ENCODE data around the gene TAPBPL.
"Not testable (repeated sequence)": the region's sequence is repeated elsewhere in the genome, so short reads cannot be mapped to it uniquely, and the experiment has no call there.

Gene TAPBPL

DNA sequence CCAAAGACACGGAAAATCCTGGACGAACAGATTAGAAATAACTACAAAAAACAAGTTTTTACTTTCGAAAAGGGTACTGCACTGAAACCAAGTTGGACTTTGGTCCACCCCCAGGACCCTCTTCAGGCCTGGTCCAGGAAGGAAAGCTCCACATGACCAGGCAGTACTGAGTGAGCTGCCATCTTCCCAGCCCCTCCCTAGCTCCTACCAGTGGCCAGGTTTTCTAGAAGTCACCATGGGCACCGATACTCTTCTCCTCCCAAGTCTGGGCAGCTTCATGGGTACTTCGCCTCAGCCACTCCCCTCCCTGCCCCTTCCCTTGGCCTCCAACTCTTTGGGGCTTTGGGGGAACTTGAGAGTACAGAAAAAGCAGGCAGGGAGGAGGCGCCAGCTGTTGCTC lies 12.0 kb downstream of the TAPBPL start:
- DNase-seq (ENCODE audit: low read depth) = no peak

DNA sequence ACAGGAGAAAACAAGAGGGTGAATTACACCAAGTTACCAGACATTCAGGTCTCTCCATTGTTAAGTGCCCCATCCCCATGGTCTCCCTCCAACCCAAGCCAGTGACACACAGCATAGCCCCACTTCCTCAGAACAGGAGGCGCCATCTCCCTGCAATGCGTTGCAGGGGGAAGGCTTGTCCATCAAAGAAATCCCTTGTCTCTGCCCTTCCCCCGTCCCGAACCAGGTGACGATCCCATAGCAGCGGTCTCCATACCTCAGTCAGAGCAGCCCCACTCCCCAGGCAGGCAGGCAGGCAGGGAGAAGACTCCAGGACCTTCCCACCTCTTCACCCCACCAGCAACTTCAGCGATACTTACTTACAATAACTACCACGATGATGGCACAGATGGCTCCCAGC lies 12.7 kb downstream of the TAPBPL start:
- no peak for DNase-seq (ENCODE audit: low read depth)

DNA sequence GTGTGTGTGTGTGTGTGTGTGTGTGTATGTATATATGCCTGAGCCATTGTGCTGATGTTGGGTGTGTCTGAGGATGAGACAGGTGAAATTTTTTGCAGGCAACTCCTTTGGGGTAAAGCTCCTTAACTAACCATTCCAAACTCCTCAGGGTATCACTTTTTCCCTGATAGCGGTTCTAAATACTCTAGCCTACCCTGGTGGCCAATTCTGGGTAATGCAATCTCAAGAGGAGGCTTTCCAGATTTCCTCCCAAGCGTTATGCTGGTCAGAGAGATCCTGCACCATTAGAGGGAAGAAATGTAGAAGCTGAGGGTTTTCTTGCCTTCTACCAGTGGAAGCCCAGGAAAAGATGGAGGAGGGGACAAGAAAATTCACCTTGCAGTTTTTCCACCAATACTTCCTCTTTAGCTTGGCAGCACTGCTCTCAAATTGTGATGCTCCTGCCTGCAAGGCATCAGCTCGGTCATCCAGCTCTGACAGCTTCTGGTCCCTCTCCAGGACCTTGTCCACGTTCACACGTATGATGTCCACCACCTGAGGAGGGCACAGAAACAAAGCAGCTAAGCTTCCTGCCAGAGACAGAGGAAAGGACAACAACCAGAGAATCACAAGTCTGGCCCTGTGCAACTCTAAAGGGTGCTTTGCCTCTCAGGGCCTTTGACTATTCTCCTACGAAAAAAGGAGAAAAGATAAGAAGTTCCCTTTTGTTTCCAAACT lies 13.8 kb downstream of the TAPBPL start:
- no peak for DNase-seq (ENCODE audit: low read depth)

DNA sequence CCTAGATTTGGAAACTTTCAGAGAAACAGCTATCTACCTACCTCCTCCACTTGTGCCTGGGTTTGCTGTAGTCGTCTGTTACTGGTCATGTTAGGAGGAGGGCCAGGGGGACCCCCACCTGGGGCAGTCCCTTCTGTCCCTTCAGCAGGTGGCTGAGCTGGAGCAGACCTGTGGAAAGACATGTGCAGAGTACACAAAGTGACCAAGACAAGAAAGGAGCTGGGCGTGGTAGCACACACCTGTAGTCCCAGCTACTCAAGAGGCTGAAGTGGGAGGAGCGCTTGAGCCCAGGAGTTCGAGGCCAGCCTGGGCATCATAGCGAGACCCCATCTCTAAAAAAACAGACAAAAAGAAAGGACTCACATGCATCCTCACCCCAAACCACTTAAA lies 14.3 kb downstream of the TAPBPL start:
- DNase-seq (ENCODE audit: low read depth) = no peak

DNA sequence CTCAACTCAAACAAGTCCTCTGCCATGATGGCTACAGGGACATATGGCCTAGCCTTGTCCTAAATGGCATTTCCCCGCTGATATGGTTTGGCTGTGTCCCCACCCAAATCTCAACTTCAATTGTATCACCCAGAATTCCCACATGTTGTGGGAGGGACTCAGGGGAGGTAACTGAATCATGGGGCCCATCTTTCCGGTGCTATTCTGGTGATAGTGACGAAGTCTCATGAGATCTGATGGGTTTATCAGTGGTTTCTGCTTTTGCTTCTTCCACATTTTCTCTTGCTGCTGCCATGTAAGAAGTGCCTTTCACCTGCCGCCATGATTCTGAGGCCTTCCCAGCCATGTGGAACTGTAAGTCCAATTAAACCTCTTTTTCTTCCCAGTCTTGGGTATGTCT lies 14.9 kb downstream of the TAPBPL start:
- DNase-seq (ENCODE audit: low read depth) = not testable (repeated sequence)

DNA sequence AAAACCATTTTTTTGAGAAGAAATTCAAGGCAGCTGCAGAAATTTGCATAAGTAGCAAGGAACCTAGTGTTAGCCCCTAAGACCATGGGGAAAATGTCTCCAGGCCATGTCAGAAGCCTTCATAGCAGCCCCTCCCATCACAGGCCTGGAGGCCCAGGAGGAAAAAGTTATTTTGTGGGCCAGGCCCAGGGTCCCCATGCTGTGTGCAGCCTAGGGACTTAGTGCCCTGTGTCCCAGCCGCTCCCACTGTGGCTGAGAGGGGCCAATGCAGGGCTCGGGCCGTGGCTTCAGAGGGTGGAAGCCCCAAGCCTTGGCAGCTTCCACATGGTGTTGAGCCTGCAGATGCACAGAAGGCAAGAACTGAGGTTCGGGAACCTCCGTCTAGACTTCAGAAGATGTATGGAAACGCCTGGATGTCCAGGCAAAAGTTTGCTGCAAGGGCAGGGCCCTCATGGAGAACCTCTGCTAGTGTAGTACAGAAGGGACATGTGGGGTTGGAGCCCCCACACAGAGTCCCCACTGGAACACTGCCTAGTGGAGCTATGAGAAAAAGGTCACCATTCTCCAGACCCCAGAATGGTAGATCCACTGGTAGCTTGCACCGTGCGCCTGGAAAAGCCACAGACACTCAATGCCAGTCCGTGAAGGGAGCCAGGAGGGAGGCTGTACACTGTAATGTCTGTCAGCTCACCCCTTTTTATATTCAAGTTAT lies 15.9 kb downstream of the TAPBPL start:
- DNase-seq (ENCODE audit: low read depth) = not testable (repeated sequence)

DNA sequence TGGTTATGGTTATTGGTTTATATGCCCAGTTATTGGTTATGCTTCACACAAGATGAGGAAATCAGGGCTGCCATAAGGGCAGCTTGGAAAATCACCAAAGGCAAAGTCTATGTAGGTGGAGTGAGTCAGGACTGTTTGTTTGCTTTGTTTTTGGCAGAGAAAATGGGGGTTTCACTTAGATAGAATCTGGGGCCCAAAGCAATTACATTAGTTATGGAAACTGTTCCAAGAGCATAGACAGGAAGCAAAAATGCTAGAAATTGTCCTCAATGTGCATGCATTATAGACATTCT lies 16.4 kb downstream of the TAPBPL start:
- DNase-seq (ENCODE audit: low read depth) = no peak

DNA sequence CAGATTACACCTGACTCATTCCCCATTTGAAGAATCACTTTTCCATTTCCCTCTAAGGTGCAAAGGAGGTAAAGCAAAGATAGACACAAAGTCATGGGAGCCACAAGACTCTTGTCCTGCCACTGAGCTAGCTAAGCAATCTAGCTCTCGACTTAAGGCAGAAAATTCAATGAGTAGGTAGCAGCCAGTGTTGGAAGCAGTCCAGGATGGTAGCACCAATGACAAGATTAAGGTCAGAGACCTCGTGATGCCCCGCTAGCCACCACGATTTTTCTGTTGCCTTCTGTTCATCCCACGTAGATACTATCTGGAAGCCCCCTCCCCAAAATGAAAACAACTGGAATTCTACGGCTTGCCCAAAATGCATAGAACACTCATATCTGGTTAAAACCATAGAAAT lies 17.2 kb downstream of the TAPBPL start:
- DNase-seq (ENCODE audit: low read depth) = no peak

DNA sequence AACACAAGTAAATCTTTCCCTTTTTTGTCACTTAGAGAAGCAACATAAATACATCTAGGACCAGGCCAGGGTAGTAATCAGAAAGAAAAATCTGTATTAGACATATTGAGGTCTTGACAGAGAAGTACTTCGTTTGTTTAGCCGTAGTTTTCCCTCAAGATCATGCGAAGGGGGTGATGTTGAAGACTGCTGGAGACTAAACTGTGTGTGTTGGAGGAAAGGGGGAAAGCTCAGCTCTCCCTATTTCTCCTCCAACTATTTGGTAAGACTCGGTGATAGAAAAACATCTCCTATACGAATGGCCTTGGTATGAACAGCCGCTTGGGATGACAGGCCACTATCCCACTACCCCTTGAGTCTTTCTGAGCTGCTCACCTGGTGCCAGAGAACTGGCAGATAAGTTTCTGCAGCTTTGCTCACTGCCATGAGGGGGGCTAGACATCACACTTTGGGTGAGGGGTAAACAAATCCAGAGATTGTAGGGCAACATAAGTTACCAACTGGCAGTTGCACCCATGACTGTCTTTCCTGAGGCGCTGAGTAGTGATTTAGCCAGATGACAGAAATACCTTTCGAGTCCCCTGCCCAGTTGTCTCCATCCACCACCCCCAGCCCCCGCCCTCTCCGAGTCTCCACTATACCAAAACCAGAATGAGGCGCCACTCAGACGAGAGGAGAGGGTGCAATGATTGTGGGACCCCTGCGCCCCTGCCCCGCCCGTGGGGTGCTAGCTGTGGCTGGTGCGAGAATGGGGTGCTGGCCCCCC lies 17.9 kb downstream of the TAPBPL start:
- no peak for DNase-seq (ENCODE audit: low read depth)

DNA sequence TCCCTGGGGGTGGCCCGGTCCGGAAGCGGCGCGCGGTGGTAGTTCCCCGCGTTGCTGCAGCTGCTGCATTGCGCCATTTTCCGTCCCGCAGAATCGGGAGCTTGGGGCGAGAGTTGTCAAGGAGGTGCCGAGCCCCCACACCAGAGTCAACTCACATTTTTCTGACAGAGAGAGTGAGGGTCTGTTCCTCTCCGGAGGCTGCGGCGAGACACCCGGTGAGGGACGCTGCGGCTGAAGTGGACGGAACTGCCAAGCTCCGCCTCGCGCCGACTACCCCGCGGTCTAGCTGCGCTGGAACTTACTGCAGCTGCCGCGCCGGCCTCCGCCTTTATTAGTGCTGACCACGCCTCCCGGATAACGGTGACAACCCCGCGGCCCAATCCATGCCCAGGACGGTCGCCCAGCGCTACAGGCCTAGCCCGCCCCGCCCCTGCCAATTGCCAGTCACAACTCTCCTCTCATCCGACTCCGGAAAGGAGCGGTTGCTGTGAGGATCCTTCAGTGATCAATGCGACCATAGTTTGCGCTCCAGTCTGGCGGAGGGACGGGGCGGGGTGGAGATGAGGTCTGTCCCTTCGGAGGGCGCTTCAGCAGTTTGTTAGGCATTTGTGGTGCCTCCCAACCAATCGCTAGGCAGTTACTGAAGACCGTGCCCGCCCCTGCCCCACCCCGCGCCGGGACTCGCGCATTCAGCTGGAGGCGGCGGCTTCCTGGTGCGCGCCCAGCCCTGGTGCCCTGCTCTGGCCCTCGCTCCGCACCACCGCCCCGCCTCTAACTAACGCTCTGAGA lies 18.7 kb downstream of the TAPBPL start, which contains the start of gene VAMP1:
VAMP1 (minus strand) TSS at position 303 of the 789 bp plus-strand sequence; CDS start at position 157, 146 bp downstream.
- peak; percentile 85 for DNase-seq (ENCODE audit: low read depth)

DNA sequence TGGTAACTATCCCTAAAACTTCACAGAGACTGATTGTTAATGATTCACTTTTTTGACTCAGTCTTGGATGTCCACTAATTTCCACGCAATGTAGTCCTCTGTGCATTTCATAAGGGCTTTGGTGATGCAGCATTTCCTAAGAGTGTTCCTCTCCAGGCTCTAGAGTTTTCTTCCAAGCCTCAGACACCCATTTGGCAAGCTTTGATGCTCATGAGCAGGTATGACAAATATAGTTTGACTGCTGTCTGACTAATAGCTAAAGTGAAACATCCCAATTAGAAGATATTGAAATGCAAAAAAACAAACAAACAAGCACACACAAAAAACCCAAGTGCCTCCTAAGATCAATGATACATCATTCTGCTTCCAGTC lies 20.1 kb downstream of the TAPBPL start:
- DNase-seq (ENCODE audit: low read depth) = no peak

DNA sequence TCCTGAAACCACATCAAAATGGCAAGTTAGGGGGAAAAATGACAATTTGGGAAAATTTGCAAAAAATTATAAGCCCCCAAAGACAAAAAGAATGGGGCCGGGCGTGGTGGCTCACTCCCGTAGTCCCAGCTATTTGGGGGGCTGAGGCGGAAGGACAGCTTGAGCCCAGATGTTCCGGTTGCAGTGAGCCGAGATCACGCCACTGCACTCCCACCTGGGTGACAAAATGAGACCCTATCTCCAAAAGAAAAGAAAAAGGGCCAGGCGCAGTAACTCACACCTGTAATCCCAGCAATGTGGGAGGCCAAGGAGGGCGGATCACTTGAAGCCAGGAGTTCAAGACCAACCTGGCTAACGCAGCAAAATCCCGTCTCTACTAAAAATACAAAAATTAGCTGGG lies 20.6 kb downstream of the TAPBPL start:
- no peak for DNase-seq (ENCODE audit: low read depth)

DNA sequence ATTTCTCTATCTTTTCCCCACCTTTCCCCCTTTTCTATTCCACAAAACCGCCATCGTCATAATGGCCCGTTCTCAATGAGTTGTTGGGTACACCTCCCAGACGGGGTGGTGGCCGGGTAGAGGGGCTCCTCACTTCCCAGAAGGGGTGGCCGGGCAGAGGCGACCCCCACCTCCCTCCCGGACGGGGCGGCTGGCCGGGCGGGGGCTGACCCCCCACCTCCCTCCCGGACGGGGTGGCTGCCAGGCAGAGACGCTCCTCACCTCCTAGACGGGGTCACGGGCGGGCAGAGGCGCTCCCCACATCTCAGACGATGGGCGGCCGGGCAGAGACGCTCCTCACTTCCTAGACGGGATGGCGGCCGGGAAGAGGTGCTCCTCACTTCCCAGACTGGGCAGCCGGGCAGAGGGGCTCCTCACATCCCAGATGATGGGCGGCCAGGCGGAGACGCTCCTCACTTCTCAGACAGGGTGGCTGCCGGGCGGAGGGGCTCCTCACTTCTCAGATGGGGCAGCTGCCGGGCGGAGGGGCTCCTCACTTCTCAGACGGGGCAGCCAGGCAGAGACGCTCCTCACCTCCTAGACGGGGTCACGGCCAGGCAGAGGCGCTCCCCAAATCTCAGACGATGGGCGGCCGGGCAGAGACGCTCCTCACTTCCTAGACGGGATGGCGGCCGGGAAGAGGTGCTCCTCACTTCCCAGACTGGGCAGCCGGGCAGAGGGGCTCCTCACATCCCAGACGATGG lies 23.6 kb downstream of the TAPBPL start:
- DNase-seq (ENCODE audit: low read depth) = not testable (repeated sequence)

DNA sequence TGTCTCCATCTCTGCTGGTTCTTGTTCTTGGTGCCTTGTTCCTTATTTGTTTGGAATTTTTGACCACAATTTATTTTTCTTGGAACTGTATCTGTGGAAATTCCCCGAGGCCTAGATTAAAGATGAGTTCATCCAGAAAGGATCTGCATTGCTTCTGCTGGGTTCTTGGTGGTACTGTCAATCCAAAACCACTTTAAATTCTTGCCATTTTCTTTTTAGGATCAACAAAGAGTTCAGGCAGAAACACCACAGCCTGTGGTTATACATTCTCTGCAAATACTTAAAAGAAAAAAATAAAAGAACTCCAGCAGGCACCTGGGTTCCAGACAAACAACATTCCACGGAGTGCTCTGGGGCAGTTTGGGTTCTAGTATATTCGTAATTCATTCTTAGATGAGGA lies 24.6 kb downstream of the TAPBPL start:
- DNase-seq (ENCODE audit: low read depth) = no peak

DNA sequence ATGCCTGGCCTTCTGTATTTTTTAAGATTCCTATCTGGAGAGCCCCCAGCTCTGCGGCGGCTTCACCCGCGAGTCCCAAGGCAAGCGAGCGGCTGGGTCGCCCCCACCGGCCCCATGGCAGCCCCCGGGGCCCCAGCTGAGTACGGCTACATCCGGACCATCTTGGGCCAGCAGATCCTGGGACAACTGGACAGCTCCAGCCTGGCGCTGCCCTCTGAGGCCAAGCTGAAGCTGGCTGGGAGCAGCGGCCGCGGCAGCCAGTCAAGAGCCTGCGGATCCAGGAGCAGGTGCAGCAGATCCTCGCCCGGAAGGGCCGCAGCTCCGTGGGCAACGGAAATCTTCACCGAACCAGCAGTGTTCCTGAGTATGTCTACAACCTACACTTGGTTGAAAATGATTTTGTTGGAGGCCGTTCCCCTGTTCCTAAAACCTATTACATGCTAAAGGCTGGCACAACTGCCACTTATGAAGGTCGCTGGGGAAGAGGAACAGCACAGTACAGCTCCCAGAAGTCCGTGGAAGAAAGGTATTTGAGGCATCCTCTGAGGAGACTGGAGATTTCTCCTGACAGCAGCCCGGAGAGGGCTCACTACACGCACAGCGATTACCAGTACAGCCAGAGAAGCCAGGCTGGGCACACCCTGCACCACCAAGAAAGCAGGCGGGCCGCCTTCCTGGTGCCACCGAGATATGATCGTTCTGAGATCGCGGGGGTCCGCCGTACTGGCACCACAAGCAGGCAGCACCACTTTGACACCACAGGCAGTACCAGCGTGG lies 25.9 kb downstream of the TAPBPL start:
- not testable (repeated sequence) for DNase-seq (ENCODE audit: low read depth)

DNA sequence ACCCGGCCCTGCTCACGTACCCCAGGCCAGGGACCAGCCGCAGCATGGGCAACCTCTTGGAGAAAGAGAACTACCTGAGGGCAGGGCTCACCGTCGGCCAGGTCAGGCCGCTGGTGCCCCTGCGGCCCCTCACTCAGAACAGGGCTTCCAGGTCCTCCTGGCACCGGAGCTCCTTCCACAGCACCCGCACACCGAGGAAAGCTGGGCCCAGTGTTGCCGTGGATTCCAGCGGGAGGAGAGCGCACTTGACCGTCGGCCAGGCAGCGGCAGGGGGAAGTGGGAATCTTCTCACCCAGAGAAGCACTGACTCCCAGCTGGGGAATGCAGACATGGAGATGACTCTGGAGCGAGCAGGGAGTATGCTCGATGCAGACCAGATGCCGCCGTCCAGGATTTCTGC lies 26.6 kb downstream of the TAPBPL start:
- DNase-seq (ENCODE audit: low read depth) = no peak

DNA sequence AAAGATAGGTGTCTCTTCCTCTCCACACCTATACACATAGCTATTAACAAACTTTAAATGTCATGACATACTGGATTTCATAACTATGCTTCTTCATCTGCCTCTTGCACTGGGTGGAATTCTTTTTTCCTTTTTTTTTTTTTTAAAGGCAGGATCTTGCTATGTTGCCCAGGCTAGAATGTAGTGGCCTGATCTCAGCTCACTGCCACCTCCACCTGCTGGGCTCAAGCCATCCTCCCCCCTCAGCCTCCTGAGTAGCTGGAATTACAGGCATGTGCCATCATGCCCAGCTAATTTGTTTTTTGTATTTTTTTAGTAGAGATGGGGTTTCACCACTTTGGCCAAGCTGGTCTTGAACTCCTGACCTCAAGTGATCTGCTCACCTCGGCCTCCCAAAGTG lies 36.4 kb downstream of the TAPBPL start:
- DNase-seq (ENCODE audit: low read depth) = no peak

DNA sequence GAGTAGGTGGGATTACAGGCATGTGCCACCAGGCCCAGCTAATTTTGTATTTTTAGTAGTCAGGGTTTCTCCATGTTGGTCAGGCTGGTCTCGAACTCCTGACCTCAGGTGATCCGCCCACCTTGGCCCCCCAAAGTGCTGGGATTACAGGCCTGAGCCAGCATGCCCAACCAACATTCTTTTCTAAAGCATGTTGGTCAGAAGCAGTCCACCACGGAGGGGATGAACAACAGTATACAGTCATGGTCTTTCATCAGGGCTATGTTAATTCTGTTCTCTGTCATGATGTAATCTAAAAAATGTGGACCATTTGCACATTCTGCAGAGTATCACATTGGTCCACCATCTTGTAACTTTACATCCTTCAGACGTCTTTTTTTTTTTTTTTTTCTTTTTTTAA lies 37.6 kb downstream of the TAPBPL start:
- no peak for DNase-seq (ENCODE audit: low read depth)

DNA sequence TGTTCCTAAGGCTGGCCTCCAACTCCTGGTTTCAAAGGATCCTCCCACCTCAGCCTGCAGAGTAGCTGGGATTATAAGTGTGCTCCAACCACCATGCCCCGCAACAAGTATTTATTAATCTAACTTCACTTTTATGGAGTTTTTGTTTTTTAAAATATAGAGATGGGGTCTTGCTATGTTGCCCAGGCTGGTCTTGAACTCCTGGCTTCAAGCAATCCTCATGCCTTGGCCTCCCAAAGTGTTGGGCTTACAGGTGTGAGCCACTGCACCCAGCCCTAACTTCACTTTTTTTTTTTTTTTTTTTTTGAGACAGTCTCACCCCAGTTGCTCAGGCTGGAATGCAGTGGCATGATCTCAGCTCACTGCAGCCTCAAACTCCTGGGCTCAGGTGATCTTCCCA lies 38.8 kb downstream of the TAPBPL start:
- DNase-seq (ENCODE audit: low read depth) = not testable (repeated sequence)

DNA sequence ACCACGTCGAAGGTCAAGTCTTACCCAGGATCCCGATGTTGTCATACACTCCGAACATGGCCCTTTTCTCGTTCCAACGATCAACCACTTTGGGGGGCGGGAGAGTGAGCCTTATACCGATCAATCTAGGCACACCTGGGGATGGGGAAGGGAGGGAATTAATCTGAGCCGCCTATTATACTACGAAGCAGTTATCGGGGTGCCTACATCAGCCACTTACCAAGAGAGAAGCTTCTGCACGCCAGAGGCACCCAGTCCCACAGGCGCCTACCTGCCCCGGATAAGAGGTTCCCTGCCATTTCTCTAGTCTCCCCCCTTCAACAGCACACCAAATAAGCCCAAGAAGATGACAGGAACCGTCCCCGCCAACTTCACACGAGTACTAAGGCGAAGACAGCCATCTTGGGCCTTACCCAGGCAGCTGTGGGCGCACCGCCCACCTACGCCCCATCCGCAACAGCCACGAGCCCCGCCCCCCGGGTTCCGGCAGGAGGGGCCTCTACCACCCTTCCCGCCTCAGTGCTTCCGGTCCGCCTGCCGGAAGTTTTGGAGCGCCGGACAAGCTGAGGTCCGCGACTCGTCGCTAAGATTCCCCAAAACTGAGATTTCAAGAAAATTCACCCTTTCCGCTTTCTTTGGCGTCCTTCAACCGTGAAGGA lies 41.1 kb downstream of the TAPBPL start, which contains the start of gene MRPL51:
MRPL51 (minus strand) TSS at position 425 of the 659 bp plus-strand sequence; CDS start at position 299, 126 bp downstream.
- peak; percentile 86 for DNase-seq (ENCODE audit: low read depth)

Measured in CMK (cell line).